Hepatocyte (in vitro differentiated cells): Measurements from ENCODE around the gene LY86. TPM values are rescaled to one million over a fixed set of nuclear protein-coding genes. Genes with fewer than 3 reads are reported as not detected.

ENCODE experiments used
- DNase-seq: peaks from one replicate; pipeline ENCODE4 v3.0.0-alpha.2; 2016; ENCODE audit warnings: low spot score
- H2AFZ ChIP-seq: fragments of 200-600 bp; sonication (generic); 2 replicates; pipeline ENCODE4 v1.6.0; 2016; ENCODE audit warnings: antibody characterized with exemption, mild to moderate bottlenecking
- H3K27ac ChIP-seq: fragments of 200-600 bp; sonication (generic); 2 replicates; pipeline ENCODE4 v1.5.1; 2016; ENCODE audit warnings: mild to moderate bottlenecking
- H3K27me3 ChIP-seq: fragments of 200-600 bp; sonication (generic); 2 replicates; pipeline ENCODE4 v1.6.1; 2016
- H3K36me3 ChIP-seq: fragments of 200-600 bp; sonication (generic); replicated peaks from 2 replicates; pipeline ENCODE4 v1.5.1; 2016; ENCODE audit warnings: low read depth; ENCODE audit not compliant: insufficient read depth
- H3K4me1 ChIP-seq: fragments of 200-600 bp; sonication (generic); 2 replicates; pipeline ENCODE4 v1.5.1; 2016; ENCODE audit warnings: mild to moderate bottlenecking, moderate library complexity; ENCODE audit not compliant: insufficient read depth
- H3K4me2 ChIP-seq: fragments of 200-600 bp; sonication (generic); 2 replicates; pipeline ENCODE4 v1.6.0; 2016
- H3K4me3 ChIP-seq: fragments of 200-600 bp; sonication (generic); 2 replicates; pipeline ENCODE4 v1.5.1; 2016; ENCODE audit warnings: mild to moderate bottlenecking
- H3K79me2 ChIP-seq: fragments of 200-600 bp; sonication (generic); 2 replicates; pipeline ENCODE4 v1.6.0; 2017; ENCODE audit warnings: mild to moderate bottlenecking
- H3K9me2 ChIP-seq: fragments of 200-600 bp; sonication (generic); replicated peaks from 2 replicates; pipeline ENCODE4 v1.6.0; 2017; ENCODE audit warnings: mild to moderate bottlenecking; ENCODE audit not compliant: insufficient read depth
- H3K9me3 ChIP-seq: fragments of 200-600 bp; sonication (generic); 2 replicates; pipeline ENCODE4 v1.5.1; 2016; ENCODE audit warnings: low read depth, mild to moderate bottlenecking
- H4K20me1 ChIP-seq: fragments of 200-600 bp; sonication (generic); 2 replicates; pipeline ENCODE4 v1.6.0; 2016; ENCODE audit warnings: mild to moderate bottlenecking; ENCODE audit not compliant: insufficient read depth, poor library complexity, severe bottlenecking
- EZH2 ChIP-seq: fragments of 200-600 bp; sonication (generic); IDR thresholded peaks from 2 replicates; pipeline ENCODE4 v1.6.1; 2016; ENCODE audit warnings: antibody characterized with exemption, mild to moderate bottlenecking, borderline replicate concordance
- EZH2phosphoT487 ChIP-seq: fragments of 200-600 bp; sonication (generic); IDR thresholded peaks from one replicate; pipeline ENCODE4 v1.6.1; 2018; ENCODE audit warnings: antibody characterized with exemption, mild to moderate bottlenecking, low read depth, moderate library complexity; ENCODE audit not compliant: unreplicated experiment, severe bottlenecking
- WGBS: methylation state at CpG from one replicate; pipeline ENCODE4 v1.1.6; 2016; ENCODE audit warnings: low lambda C conversion rate; ENCODE audit errors: missing lambda C conversion rate; 5-methylcytosine and 5-hydroxymethylcytosine counted together
- polyA plus RNA-seq: library from polyadenylated mRNA; unstranded; fragments of >200 nt; fragmentation: Nextera tagmentation; extraction: Ambion mirVana; gene quantifications from 2 replicates; pipeline ENCODE4 v1.2.1, GENCODE V29; 2016
- total RNA-seq: library from RNA; depleted of rRNA; stranded (reverse); fragments of >200 nt; gene quantifications from 2 replicates; pipeline ENCODE4 v1.2.3, GENCODE V29; 2014
- TF ChIP-seq, protein P1 (sequence below): fragments of 200-600 bp; sonication (generic); IDR thresholded peaks from 2 replicates; pipeline ENCODE4 v1.5.1; 2016; ENCODE audit warnings: antibody characterized with exemption, mild to moderate bottlenecking; ENCODE audit not compliant: poor library complexity

LY86 gene
- total RNA-seq (0.27 TPM in 1 of 2 replicates, not detected in the other), polyA plus RNA-seq (0.60 and 0.82 TPM in 2 replicates)

GRCh38 chr6:6588064-6588923 lies at the start of gene LY86:
Gene LY86, plus strand, starts transcription at chr6:6588720. Its CDS starts 15 bp downstream, at chr6:6588735.
- Histone ChIP-seq H3K4me3 (no peak within 1 kb of the TSS), H3K9me3 (no peaks in the 10 kb centered on the region), H3K79me2 (no peaks in the 10 kb centered on the region), H3K27me3 (no peaks in the 10 kb centered on the region), H3K36me3 (no peaks in the 10 kb centered on the region), H3K4me2 (peak within 1 kb of the TSS; percentile 53), H3K4me1 (no peaks in the 10 kb centered on the region), H3K27ac (peak within 1 kb of the TSS; percentile 20), H3K9me2 (no peaks in the 10 kb centered on the region), H2AFZ (no peak within 1 kb of the TSS), H4K20me1 (no peaks in the 10 kb centered on the region)
- TF ChIP-seq EZH2phosphoT487 (no peak), EZH2 (no peak)
- TF ChIP-seq, protein P1, sequence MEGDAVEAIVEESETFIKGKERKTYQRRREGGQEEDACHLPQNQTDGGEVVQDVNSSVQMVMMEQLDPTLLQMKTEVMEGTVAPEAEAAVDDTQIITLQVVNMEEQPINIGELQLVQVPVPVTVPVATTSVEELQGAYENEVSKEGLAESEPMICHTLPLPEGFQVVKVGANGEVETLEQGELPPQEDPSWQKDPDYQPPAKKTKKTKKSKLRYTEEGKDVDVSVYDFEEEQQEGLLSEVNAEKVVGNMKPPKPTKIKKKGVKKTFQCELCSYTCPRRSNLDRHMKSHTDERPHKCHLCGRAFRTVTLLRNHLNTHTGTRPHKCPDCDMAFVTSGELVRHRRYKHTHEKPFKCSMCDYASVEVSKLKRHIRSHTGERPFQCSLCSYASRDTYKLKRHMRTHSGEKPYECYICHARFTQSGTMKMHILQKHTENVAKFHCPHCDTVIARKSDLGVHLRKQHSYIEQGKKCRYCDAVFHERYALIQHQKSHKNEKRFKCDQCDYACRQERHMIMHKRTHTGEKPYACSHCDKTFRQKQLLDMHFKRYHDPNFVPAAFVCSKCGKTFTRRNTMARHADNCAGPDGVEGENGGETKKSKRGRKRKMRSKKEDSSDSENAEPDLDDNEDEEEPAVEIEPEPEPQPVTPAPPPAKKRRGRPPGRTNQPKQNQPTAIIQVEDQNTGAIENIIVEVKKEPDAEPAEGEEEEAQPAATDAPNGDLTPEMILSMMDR: no peak
- DNase-seq: peak; percentile 9
- WGBS: 62% methylated on average over 14 of the region's 14 CpGs

- H3K27me3 ChIP-seq: peaks cover 47% of the 10 kb centered on the region
- no peaks in the 10 kb centered on the region for H4K20me1 ChIP-seq
- 73% methylated on average over 4 of the region's 4 CpGs for WGBS
Observed at GRCh38 chr6:6539036-6539435, 49.5 kb upstream of the LY86 start.

GRCh38 chr6:6542357-6542756 lies 46.2 kb upstream of the LY86 start:
- WGBS: 100% methylated on average over 2 of the region's 2 CpGs
- H3K27me3 ChIP-seq: peaks cover 70% of the 10 kb centered on the region

More at GRCh38 chr6:6539036-6539435, 49.5 kb upstream of the LY86 start:
- no peaks in the 10 kb centered on the region for H3K9me2 ChIP-seq
- no peak overlapping the region for H3K27ac ChIP-seq
- H3K79me2 ChIP-seq: no peaks in the 10 kb centered on the region
- H3K9me3 ChIP-seq: no peaks in the 10 kb centered on the region
- H3K4me2 ChIP-seq: no peak overlapping the region
- no peak for DNase-seq
- no peaks in the 10 kb centered on the region for H3K4me1 ChIP-seq
- no peak overlapping the region for H3K4me3 ChIP-seq
- no peak overlapping the region for H2AFZ ChIP-seq
- no peak for TF ChIP-seq EZH2
- TF ChIP-seq, protein P1: no peak
- TF ChIP-seq EZH2phosphoT487: no peak
- H3K36me3 ChIP-seq: no peaks in the 10 kb centered on the region

More at GRCh38 chr6:6542357-6542756, 46.2 kb upstream of the LY86 start:
- H3K4me2 ChIP-seq: no peak overlapping the region
- H3K27ac ChIP-seq: no peak overlapping the region
- H3K9me3 ChIP-seq: no peaks in the 10 kb centered on the region
- no peaks in the 10 kb centered on the region for H3K79me2 ChIP-seq
- H3K4me3 ChIP-seq: no peak overlapping the region
- TF ChIP-seq EZH2 (no peak), EZH2phosphoT487 (no peak)
- TF ChIP-seq, protein P1: no peak
- H3K4me1 ChIP-seq: peaks cover 9% of the 10 kb centered on the region
- H4K20me1 ChIP-seq: no peaks in the 10 kb centered on the region
- DNase-seq: no peak
- H3K36me3 ChIP-seq: no peaks in the 10 kb centered on the region
- H3K9me2 ChIP-seq: no peaks in the 10 kb centered on the region
- H2AFZ ChIP-seq: no peak overlapping the region
